BJ (cell line): ENCODE measurements around the gene HMCN2. TPM values are rescaled to one million over a fixed set of nuclear protein-coding genes. Genes with fewer than 3 reads are reported as not detected.

ENCODE experiments used
- CTCF ChIA-PET: fragments of 350-600 bp; formaldehyde crosslinking; extraction: SDS; loops from one replicate; lab custom pipeline; 2021; ENCODE audit warnings: antibody characterized with exemption, inconsistent platforms; lab: Yijun Ruan, JAX
- POLR2A ChIA-PET: fragments of 300-600 bp; sonication (Branson Sonifier 250); formaldehyde crosslinking; extraction: SDS; loops from one replicate; lab custom pipeline; 2021; ENCODE audit warnings: antibody characterized with exemption; lab: Charles Lee
- DNase-seq: peaks from one replicate; pipeline ENCODE4 v3.0.0-alpha.2; 2011; ENCODE audit warnings: low read depth
- H3K27me3 ChIP-seq: 2 replicates; pipeline ENCODE4 v1.6.0; 2011; ENCODE audit warnings: low read length; ENCODE audit not compliant: control insufficient read depth, insufficient read depth
- H3K36me3 ChIP-seq: 2 replicates; pipeline ENCODE4 v1.5.1; 2011; ENCODE audit warnings: low read length; ENCODE audit not compliant: control insufficient read depth, insufficient read depth
- H3K4me3 ChIP-seq: 2 replicates; pipeline ENCODE4 v1.5.1; 2011; ENCODE audit warnings: low read depth, mild to moderate bottlenecking, control low read depth, low read length
- CTCF ChIP-seq: IDR thresholded peaks from 2 replicates; pipeline ENCODE4 v1.5.1; 2011; ENCODE audit warnings: low read depth, mild to moderate bottlenecking, control low read depth, inconsistent platforms, low read length, moderate library complexity; ENCODE audit not compliant: insufficient read depth
- polyA plus RNA-seq: library from polyadenylated mRNA; depleted of rRNA; stranded (reverse); fragments of >200 nt; gene quantifications from 2 replicates; pipeline ENCODE4 v1.2.3, GENCODE V29; 2011

The HMCN2 gene
- polyA plus RNA-seq, 1 experiment, result not detected

- Histone ChIP-seq H3K27me3 (no peaks in the 10 kb centered on the region), H3K4me3 (no peak overlapping the region), H3K36me3 (peaks cover 41% of the 10 kb centered on the region)
- TF ChIP-seq CTCF, result no peak
- POLR2A ChIA-PET, result no interaction called here
- DNase-seq, result no peak
- CTCF ChIA-PET, result interaction anchor here (0.6 to 1.5 kb wide), 3 partner anchors 12 to 228 kb away, joined by 3 to 4 read pairs (median 3); no protein-coding TSS in a partner anchor
These were observed 188.7 kb downstream of the HMCN2 start for GRCh38 chr9:130454096-130454811.

- Histone ChIP-seq H3K36me3 (peaks cover 45% of the 10 kb centered on the region), H3K4me3 (no peak overlapping the region), H3K27me3 (no peaks in the 10 kb centered on the region)
- TF ChIP-seq CTCF, result no peak
- DNase-seq, result no peak
- POLR2A ChIA-PET, result no interaction called here
- CTCF ChIA-PET, result interaction anchor here (1.0 kb wide), 1 partner anchor 11 kb away, joined by 4 read pairs; no protein-coding TSS in a partner anchor
These were observed 189.3 kb downstream of the HMCN2 start for GRCh38 chr9:130454812-130455325.

- CTCF ChIA-PET, result interaction anchor here (19.6 kb wide), 1 partner anchor 226 kb away, joined by 184 read pairs; no protein-coding TSS in a partner anchor
- TF ChIP-seq CTCF, result no peak
- POLR2A ChIA-PET, result no interaction called here
- Histone ChIP-seq H3K36me3 (peaks cover 45% of the 10 kb centered on the region), H3K27me3 (no peaks in the 10 kb centered on the region), H3K4me3 (no peak overlapping the region)
- DNase-seq, result no peak
These were observed 192.7 kb downstream of the HMCN2 start for GRCh38 chr9:130458027-130458803.

- CTCF ChIA-PET, result interaction anchor here (19.6 kb wide), 1 partner anchor 226 kb away, joined by 184 read pairs; no protein-coding TSS in a partner anchor
These were observed 193.2 kb downstream of the HMCN2 start for GRCh38 chr9:130458804-130459067.

More at GRCh38 chr9:130458804-130459067, 193.2 kb downstream of the HMCN2 start:
- H3K36me3 ChIP-seq, result peaks cover 49% of the 10 kb centered on the region
- POLR2A ChIA-PET, result no interaction called here
- no peak for DNase-seq
- TF ChIP-seq CTCF, result no peak
- no peak overlapping the region for H3K4me3 ChIP-seq
- no peaks in the 10 kb centered on the region for H3K27me3 ChIP-seq
